ENCODE results near the gene TSNAX. TPM values are rescaled to one million over a fixed set of nuclear protein-coding genes. Genes with fewer than 3 reads are reported as not detected.
"Not testable (repeated sequence)": the region's sequence is repeated elsewhere in the genome, so short reads cannot be mapped to it uniquely, and the experiment has no call there.

The TSNAX gene
- polyA plus RNA-seq, 1 donor (not counting 4 experiments of a cell fraction or from before 2014, with no cell fraction given), result 32.6 TPM

DNA sequence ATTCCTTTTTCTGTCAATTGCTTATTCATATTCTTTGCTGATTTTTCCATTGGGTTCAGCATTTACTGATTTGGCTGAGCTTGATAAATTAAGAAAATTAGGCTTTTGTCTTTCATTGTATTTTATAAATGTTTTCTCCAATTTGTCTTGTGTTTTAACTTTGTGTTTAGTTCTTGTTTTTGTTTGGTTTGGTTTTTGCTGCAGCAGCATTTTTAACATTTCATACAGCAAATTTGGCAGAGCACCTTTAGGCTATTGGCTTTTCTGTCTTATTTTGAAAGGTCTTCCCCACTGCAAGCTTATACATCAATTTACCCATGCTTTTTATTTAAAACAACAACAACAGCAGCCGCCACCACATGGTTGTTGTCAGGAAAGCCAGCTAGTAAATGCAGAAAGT lies 64.3 kb downstream of the TSNAX start:
- no peaks in the 10 kb centered on the region for H4K20me1 ChIP-seq (ENCODE audit: control insufficient read depth, extremely low read depth, insufficient read depth, low read length)
- H3K36me3 ChIP-seq (ENCODE audit: control insufficient read depth in 2 of 2, extremely low read depth in 1 of 2, insufficient read depth in 2 of 2, low read length in 2 of 2), result no peaks in the 10 kb centered on the region
- no peaks in the 10 kb centered on the region for H3K79me2 ChIP-seq (ENCODE audit: control insufficient read depth, insufficient read depth, low read length)
- no peaks in the 10 kb centered on the region for H3K4me1 ChIP-seq (ENCODE audit: control insufficient read depth, extremely low read depth, insufficient read depth, low read length)
- H3K4me2 ChIP-seq (ENCODE audit: control insufficient read depth, extremely low read depth, insufficient read depth, low read depth, low read length), result no peak overlapping the region
- H3K4me3 ChIP-seq (ENCODE audit: control insufficient read depth in 2 of 3, extremely low read depth in 1 of 3, insufficient read depth in 2 of 3, low read depth in 1 of 3, low read length in 3 of 3), result no peak overlapping the region
- no peak overlapping the region for H3K27ac ChIP-seq (ENCODE audit: control insufficient read depth, insufficient read depth, low read length)
- DNase-seq (ENCODE audit: low read depth, low spot score) (no peak), FAIRE-seq (no peak)
- no peak for TF ChIP-seq EZH2 (IDR thresholded peaks at IDR 0.05; ENCODE audit: low read length)
- no peak for TF ChIP-seq CTCF (optimal IDR thresholded peaks at IDR 0.05 in 1 of 3, IDR thresholded peaks at IDR 0.05 in 1 of 3, conservative IDR thresholded peaks at IDR 0.05 in 1 of 3; ENCODE audit: extremely low read depth in 1 of 3, insufficient read depth in 2 of 3, low read length in 3 of 3)
- no peaks in the 10 kb centered on the region for H3K9me3 ChIP-seq (ENCODE audit: control insufficient read depth, low read depth, low read length)
- dilution Hi-C loops (cut with MboI; ENCODE audit: extremely low pct_ligation_motif_present, low sequenced_read_pairs), result no loop called here
- no peaks in the 10 kb centered on the region for H3K27me3 ChIP-seq (ENCODE audit: control insufficient read depth, extremely low read depth, insufficient read depth, low read length)
- H2AFZ ChIP-seq (ENCODE audit: control insufficient read depth, low read length), result no peak overlapping the region
- no peak overlapping the region for H3K9ac ChIP-seq (ENCODE audit: control insufficient read depth, extremely low read depth, insufficient read depth, low read length)
- H3K9me1 ChIP-seq (ENCODE audit: control insufficient read depth, extremely low read depth, insufficient read depth, low read length), result no peaks in the 10 kb centered on the region

- H3K36me3 ChIP-seq (ENCODE audit: control insufficient read depth in 2 of 2, extremely low read depth in 1 of 2, insufficient read depth in 2 of 2, low read length in 2 of 2); H3K4me2 ChIP-seq (ENCODE audit: control insufficient read depth, extremely low read depth, insufficient read depth, low read depth, low read length); H3K79me2 ChIP-seq (ENCODE audit: control insufficient read depth, insufficient read depth, low read length); dilution Hi-C loops (cut with MboI; ENCODE audit: extremely low pct_ligation_motif_present, low sequenced_read_pairs); H3K9ac ChIP-seq (ENCODE audit: control insufficient read depth, extremely low read depth, insufficient read depth, low read length); H3K4me3 ChIP-seq (ENCODE audit: control insufficient read depth in 2 of 3, extremely low read depth in 1 of 3, insufficient read depth in 2 of 3, low read depth in 1 of 3, low read length in 3 of 3); H3K27ac ChIP-seq (ENCODE audit: control insufficient read depth, insufficient read depth, low read length); FAIRE-seq; H4K20me1 ChIP-seq (ENCODE audit: control insufficient read depth, extremely low read depth, insufficient read depth, low read length); H3K9me1 ChIP-seq (ENCODE audit: control insufficient read depth, extremely low read depth, insufficient read depth, low read length); H2AFZ ChIP-seq (ENCODE audit: control insufficient read depth, low read length); H3K9me3 ChIP-seq (ENCODE audit: control insufficient read depth, low read depth, low read length); H3K27me3 ChIP-seq (ENCODE audit: control insufficient read depth, extremely low read depth, insufficient read depth, low read length); H3K4me1 ChIP-seq (ENCODE audit: control insufficient read depth, extremely low read depth, insufficient read depth, low read length); DNase-seq (ENCODE audit: low read depth, low spot score): not testable (repeated sequence)
These were observed 64.8 kb downstream of the TSNAX start for GRCh38 chr1:231593264-231593663.

DNA sequence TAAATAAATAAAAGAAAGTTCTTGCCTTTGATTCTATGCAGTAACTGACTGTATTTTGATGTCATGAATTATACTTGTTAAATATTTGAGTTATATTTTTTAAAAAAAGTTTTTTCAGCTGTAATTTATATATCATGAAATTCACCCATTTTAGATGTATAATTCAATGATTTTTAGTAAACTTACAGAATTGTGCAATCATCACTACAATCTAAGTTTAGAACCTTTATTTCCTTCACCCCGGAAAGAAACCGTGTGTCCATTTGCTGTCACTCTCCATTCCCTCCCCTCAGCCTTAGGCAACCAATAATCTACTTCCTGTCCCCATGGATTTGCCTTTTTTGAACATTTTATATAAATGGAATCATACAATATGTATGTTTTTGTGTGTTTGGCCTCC lies 65.7 kb downstream of the TSNAX start:
- Histone ChIP-seq H3K4me2 (ENCODE audit: control insufficient read depth, extremely low read depth, insufficient read depth, low read depth, low read length) (no peak overlapping the region), H3K9me3 (ENCODE audit: control insufficient read depth, low read depth, low read length) (no peaks in the 10 kb centered on the region), H3K27me3 (ENCODE audit: control insufficient read depth, extremely low read depth, insufficient read depth, low read length) (no peaks in the 10 kb centered on the region), H3K27ac (ENCODE audit: control insufficient read depth, insufficient read depth, low read length) (no peak overlapping the region), H3K79me2 (ENCODE audit: control insufficient read depth, insufficient read depth, low read length) (no peaks in the 10 kb centered on the region), H3K4me3 (ENCODE audit: control insufficient read depth in 2 of 3, extremely low read depth in 1 of 3, insufficient read depth in 2 of 3, low read depth in 1 of 3, low read length in 3 of 3) (no peak overlapping the region), H3K36me3 (ENCODE audit: control insufficient read depth in 2 of 2, extremely low read depth in 1 of 2, insufficient read depth in 2 of 2, low read length in 2 of 2) (no peaks in the 10 kb centered on the region), H3K9me1 (ENCODE audit: control insufficient read depth, extremely low read depth, insufficient read depth, low read length) (no peaks in the 10 kb centered on the region), H4K20me1 (ENCODE audit: control insufficient read depth, extremely low read depth, insufficient read depth, low read length) (no peaks in the 10 kb centered on the region), H3K4me1 (ENCODE audit: control insufficient read depth, extremely low read depth, insufficient read depth, low read length) (no peaks in the 10 kb centered on the region), H3K9ac (ENCODE audit: control insufficient read depth, extremely low read depth, insufficient read depth, low read length) (no peak overlapping the region), H2AFZ (ENCODE audit: control insufficient read depth, low read length) (no peak overlapping the region)
- FAIRE-seq, result no peak
- dilution Hi-C loops (cut with MboI; ENCODE audit: extremely low pct_ligation_motif_present, low sequenced_read_pairs), result no loop called here
- no peak for TF ChIP-seq CTCF (optimal IDR thresholded peaks at IDR 0.05 in 1 of 3, IDR thresholded peaks at IDR 0.05 in 1 of 3, conservative IDR thresholded peaks at IDR 0.05 in 1 of 3; ENCODE audit: extremely low read depth in 1 of 3, insufficient read depth in 2 of 3, low read length in 3 of 3)
- TF ChIP-seq EZH2 (IDR thresholded peaks at IDR 0.05; ENCODE audit: low read length), result no peak
- DNase-seq (ENCODE audit: low read depth, low spot score), result no peak
